Fibroblast of mammary gland (primary cell): Measurements from ENCODE around the gene PLEKHN1.

Source experiments
- DNase-seq: peaks from one replicate; pipeline ENCODE4 v3.0.0-alpha.2; 2010; ENCODE audit warnings: low read depth
- H3K4me3 ChIP-seq: 2 replicates; pipeline ENCODE4 v1.5.1; 2011; ENCODE audit warnings: low read depth, mild to moderate bottlenecking, low read length, moderate library complexity; ENCODE audit not compliant: control insufficient read depth
- TF ChIP-seq, protein P1 (sequence below): conservative IDR thresholded peaks from 2 replicates; pipeline ENCODE4 v1.5.1; 2011; ENCODE audit warnings: low read depth, low read length, inconsistent platforms; ENCODE audit not compliant: control insufficient read depth, insufficient read depth

PLEKHN1 gene

DNA sequence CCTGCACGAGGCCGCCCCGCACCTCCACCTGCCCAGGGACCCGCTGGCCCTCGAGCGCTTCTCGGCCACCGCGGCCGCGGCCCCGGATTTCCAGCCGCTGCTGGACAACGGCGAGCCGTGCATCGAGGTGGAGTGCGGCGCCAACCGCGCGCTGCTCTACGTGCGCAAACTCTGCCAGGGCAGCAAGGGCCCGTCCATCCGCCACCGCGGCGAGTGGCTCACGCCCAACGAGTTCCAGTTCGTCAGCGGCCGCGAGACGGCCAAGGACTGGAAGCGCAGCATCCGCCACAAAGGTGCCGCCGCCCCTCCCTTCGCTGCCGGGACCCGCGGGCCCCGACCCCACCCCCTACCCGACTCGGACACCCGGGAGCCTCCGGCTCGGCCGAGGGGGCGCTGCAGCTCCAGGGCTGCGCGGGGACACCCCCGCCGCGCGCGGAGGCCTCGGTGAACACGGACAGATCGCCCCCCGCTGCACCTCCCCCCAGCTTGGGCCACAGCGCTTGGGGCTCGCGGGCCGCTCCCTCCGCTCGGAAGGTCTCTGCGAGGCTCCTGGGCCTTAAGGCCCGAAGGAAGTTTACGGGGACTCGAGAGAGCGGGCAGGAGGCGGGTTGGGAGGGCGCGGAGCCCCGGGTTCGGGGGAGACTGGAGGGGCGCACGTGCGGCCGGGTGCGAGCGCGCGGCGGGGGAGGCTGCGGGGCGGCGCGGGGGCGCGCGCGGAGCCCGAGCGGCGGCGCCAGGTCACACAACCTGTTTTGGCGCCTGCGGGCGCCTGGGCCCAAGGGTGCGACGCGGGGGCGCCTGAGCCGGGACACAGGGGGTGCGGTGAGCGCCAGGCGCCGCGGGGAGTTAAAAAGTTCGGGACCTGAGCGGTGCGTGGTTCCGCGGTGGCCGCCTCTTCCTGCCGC is 41.4 kb upstream of the PLEKHN1 start:
- DNase-seq, result no peak
- TF ChIP-seq, protein P1, sequence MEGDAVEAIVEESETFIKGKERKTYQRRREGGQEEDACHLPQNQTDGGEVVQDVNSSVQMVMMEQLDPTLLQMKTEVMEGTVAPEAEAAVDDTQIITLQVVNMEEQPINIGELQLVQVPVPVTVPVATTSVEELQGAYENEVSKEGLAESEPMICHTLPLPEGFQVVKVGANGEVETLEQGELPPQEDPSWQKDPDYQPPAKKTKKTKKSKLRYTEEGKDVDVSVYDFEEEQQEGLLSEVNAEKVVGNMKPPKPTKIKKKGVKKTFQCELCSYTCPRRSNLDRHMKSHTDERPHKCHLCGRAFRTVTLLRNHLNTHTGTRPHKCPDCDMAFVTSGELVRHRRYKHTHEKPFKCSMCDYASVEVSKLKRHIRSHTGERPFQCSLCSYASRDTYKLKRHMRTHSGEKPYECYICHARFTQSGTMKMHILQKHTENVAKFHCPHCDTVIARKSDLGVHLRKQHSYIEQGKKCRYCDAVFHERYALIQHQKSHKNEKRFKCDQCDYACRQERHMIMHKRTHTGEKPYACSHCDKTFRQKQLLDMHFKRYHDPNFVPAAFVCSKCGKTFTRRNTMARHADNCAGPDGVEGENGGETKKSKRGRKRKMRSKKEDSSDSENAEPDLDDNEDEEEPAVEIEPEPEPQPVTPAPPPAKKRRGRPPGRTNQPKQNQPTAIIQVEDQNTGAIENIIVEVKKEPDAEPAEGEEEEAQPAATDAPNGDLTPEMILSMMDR, result no peak
- no peak overlapping the region for H3K4me3 ChIP-seq

GRCh38 chr1:925561-926421 is 40.5 kb upstream of the PLEKHN1 start:
- no peak overlapping the region for H3K4me3 ChIP-seq
- no peak for DNase-seq
- TF ChIP-seq, protein P1, result no peak

DNA sequence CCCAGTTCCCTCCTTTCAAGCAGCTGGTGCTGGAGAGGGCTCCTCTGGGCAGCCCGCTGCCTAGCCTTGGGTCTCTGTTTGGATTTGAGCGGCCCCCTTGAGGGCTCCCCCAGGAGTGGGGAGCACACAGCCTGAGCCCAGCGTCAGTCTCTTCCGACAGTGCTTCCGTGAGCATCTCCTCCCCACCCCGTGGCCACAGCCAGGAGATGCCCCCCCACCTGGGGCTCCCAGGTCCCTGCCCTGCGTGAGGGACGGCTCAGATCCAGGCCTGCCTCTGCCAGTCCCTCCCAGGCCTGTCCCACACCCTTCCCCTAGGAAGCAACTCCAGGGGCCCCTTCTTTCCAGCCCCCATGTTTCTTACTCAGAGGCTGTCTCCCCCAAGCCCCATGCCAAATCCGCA is 39.0 kb upstream of the PLEKHN1 start:
- no peak overlapping the region for H3K4me3 ChIP-seq
- TF ChIP-seq, protein P1, result no peak
- DNase-seq, result no peak

DNA sequence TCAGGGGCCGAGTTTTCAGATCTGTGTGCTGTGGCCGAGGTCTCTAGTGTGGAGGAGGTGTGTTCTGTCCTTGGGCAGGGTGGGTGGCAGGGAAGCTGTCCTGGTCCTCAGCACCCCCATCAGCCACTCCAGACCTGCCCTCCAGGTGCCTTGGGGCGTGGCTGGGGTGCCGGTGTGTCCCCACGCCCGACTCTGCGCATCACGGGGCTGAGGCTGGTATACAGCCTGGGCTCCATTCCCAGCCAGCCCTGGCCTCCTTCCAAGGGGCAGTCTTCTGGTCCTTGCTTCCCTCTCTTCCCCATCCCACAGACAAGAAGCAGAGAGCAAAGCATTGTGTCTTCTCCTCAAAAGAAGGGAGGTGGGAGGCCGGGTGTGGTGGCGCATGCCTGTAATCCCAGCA is 38.5 kb upstream of the PLEKHN1 start:
- TF ChIP-seq, protein P1, result no peak
- no peak overlapping the region for H3K4me3 ChIP-seq

DNA sequence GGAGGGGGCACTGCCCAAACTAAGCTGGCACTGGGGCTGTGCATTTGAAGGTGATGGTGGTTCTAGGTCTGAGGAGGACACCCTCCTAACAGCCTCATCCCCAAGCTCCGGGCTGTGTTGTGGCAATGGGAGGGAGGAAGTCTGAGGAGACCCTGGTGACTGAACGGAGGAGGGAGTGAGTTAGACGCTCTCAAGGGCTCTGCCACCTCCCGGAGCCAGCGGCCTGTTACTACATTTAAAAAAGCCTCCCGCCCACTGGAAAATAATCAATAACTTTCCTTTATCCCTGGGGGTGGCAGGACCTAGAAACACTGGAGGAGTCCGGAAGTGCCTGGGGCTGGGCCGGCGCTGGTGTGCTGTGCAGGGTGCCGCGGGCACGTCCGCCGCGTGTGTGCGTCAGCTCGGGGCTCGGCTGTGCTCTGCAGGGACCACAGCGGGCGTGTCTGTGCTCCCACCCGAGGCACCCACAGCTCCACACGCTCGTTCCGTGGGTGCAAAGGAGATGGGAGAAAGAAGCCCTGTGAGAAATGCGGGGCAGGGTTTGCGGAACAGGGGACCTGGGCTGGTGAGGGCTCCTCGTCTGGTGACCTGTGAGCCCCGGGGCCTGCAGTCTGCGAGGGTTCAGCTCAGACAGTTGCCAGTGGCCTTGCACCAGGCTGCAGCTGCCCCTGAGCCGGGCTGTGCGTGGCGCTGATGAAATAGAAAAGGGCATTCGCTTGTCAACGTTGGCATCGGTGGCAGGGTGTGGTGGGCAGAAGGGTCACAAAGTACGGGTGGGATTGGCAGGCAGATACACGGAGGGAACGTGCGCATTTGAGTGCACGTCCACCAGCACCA is 37.2 kb upstream of the PLEKHN1 start:
- no peak overlapping the region for H3K4me3 ChIP-seq
- no peak for DNase-seq
- TF ChIP-seq, protein P1, result no peak

More for the DNA sequence above, 38.5 kb upstream of the PLEKHN1 start:
- no peak for DNase-seq
